ENCODE results near the gene MED12L.

MED12L gene

DNA sequence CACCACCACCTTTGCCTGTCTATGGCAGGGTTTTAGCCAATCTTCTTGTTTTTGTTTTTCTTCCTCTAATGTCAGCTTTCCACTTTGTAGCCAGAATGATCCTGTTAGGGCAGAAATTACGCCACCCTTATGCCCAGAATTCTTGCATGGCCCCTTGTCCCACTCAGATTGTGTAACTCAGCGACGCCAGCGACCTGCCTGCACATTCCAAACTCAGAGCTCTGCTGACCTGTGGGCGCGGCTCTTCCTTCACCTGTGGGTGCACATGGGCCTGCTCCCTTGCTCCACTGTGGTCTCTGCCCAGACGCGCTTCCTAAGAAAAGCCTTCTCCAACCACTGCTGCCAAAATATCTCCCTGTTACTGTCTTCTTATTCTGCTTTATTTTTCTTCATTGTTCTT lies 45.0 kb downstream of the MED12L start:
- TF ChIP-seq, protein P1, sequence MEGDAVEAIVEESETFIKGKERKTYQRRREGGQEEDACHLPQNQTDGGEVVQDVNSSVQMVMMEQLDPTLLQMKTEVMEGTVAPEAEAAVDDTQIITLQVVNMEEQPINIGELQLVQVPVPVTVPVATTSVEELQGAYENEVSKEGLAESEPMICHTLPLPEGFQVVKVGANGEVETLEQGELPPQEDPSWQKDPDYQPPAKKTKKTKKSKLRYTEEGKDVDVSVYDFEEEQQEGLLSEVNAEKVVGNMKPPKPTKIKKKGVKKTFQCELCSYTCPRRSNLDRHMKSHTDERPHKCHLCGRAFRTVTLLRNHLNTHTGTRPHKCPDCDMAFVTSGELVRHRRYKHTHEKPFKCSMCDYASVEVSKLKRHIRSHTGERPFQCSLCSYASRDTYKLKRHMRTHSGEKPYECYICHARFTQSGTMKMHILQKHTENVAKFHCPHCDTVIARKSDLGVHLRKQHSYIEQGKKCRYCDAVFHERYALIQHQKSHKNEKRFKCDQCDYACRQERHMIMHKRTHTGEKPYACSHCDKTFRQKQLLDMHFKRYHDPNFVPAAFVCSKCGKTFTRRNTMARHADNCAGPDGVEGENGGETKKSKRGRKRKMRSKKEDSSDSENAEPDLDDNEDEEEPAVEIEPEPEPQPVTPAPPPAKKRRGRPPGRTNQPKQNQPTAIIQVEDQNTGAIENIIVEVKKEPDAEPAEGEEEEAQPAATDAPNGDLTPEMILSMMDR (conservative IDR thresholded peaks at IDR 0.05; ENCODE audit: low read depth, low read length), result no peak
- no peak for DNase-seq (ENCODE audit: low read depth)
- no peak overlapping the region for H3K4me3 ChIP-seq (ENCODE audit: low read depth, low read length)

DNA sequence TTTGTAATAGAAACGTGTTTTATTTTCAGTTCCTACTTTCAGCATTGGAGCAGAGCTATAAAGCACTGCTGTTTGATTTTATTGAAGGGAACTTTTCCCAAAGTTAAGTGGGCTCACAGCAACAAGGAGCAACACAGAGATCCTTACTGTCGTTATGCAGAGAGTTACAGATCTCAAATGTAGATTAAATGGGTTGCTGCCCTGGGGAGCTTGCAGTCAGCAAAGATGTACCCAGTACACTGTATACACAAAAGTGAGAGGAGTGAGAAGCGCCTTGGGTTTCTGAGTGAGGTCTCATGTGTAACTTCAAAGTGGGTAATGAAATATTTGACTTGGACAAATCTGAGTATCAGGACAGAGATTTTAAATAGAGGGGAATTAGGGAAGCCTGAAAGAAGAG lies 47.7 kb downstream of the MED12L start:
- H3K4me3 ChIP-seq (ENCODE audit: low read depth, low read length), result no peak overlapping the region
- TF ChIP-seq, protein P1 (conservative IDR thresholded peaks at IDR 0.05; ENCODE audit: low read depth, low read length), result no peak
- DNase-seq (ENCODE audit: low read depth), result no peak

DNA sequence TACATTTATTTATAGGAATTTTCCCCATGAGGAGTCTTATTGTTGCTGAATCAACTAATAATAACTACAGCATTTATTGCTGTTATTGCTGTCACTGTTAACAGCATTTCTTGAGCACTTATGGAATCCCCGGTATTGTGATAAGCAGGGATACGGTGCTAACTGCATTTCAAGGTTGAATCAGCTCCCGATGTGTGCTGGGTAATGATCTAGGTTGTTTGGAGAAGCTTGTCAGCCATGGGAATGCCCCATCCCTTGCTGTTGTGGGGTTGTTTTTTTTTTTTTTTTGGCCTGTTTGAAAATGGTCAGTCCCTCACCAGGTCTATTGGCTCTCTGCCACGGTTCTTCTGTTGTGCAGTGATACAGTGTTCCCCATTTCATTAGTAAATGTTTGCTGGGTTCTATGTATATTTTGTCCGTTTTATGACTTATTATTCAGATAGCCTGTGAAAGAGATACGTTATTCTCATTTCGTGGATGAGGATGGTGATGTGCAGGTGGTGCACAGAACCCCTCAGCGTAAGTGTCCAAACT lies 48.5 kb downstream of the MED12L start:
- H3K4me3 ChIP-seq (ENCODE audit: low read depth, low read length), result no peak overlapping the region
- TF ChIP-seq, protein P1 (conservative IDR thresholded peaks at IDR 0.05; ENCODE audit: low read depth, low read length), result no peak
- no peak for DNase-seq (ENCODE audit: low read depth)

DNA sequence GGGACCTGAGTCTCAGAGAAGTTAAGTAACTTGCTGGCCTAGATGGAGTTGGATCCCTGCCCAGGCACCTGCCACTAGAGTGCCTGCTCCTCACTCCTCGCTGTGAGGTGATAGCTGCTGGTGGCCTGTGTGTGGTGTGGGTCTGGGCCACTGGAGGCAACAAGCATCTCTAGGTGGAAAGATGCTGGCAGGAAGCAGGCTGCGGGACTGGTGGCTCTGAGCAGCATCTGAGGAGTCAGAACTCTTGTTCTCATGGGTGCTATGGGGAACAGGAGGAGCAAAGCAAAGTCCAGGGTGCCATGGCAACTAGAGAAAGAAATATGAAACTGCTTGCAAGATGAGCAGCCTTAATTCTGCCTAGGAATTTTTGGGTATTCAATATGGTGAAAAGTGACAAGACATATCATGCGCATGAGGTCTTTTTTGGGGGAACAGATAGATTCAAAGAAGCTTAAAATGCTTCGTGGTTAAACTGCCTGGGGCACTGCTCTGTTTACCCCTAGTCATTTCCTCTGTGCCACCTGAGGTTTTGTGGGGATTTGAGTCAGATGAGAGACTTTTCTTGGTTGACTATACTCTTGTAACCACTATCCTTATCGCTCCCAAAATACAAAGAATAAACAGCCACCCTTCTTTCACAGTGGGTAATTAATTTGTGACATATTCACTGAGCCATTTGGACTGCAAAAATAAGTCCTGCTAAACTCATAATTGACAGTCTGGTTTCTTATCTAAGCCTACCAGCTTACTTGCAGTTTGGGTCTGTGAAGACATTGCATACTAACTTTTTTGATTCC lies 50.3 kb downstream of the MED12L start:
- TF ChIP-seq, protein P1 (conservative IDR thresholded peaks at IDR 0.05; ENCODE audit: low read depth, low read length), result no peak
- no peak overlapping the region for H3K4me3 ChIP-seq (ENCODE audit: low read depth, low read length)
- no peak for DNase-seq (ENCODE audit: low read depth)

DNA sequence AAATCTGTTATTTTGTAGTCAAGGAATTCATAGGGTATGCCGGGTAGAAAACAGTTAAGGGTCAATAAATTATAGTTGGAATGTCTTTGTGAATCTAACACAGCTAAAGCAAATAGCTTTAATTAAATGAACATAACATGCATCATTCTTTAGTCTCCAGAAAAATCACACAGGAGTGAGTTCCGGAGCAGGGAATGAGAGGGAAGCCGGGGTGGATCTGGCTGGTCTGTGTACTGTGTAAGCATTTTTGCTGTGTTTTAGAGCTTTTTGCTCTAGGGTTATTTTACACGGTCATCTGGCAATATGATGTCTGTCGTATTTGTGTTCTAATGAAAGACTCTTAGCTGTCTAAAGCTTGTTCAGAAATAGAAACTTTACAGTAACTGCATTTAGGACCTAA lies 57.5 kb downstream of the MED12L start:
- DNase-seq (ENCODE audit: low read depth), result peak; percentile 10
- TF ChIP-seq, protein P1 (conservative IDR thresholded peaks at IDR 0.05; ENCODE audit: low read depth, low read length), result no peak
- H3K4me3 ChIP-seq (ENCODE audit: low read depth, low read length), result no peak overlapping the region

DNA sequence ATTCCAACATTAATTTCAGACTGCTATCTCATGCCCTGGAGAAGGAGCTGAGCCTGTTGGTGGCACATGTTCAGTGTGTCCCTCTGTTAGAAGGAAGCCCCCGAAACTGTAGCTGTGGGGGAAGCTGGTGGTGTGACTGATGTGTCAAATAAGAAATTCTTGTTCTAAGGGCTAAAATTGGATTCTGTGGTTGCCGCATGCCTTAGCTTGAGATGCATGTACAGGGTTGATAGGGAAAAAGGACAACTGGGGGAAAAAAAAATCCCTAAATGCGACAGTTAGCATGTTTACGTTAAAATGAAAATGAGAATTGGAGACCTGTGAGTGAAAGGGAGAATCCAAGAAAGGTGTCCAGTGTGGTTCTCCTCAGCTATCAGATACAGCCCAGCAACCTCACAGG lies 58.6 kb downstream of the MED12L start:
- H3K4me3 ChIP-seq (ENCODE audit: low read depth, low read length), result no peak overlapping the region
- no peak for DNase-seq (ENCODE audit: low read depth)
- TF ChIP-seq, protein P1 (conservative IDR thresholded peaks at IDR 0.05; ENCODE audit: low read depth, low read length), result no peak

DNA sequence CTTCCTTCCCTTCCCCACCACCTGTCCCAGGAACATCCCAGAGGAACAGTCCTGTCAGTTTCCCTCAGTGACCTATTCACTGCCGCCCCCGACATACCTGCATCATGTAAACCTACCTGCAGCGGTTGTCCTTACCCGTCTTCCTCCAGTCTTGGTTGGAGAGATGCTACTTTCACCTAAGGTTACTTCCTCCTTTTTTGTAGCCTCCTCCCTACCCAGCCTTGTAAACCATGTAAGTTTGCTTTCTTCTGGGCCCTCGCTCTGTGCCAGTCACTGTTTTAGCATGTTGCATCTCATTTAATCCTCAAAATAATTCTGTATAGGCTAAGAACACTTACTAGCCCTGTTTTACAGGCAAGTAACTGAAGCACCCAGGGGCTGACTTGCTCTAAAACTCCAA lies 59.3 kb downstream of the MED12L start:
- no peak overlapping the region for H3K4me3 ChIP-seq (ENCODE audit: low read depth, low read length)
- TF ChIP-seq, protein P1 (conservative IDR thresholded peaks at IDR 0.05; ENCODE audit: low read depth, low read length), result no peak
- no peak for DNase-seq (ENCODE audit: low read depth)

Measured in choroid plexus epithelial cell (primary cell).